ENCODE results near the gene NR2F1.

DNA sequence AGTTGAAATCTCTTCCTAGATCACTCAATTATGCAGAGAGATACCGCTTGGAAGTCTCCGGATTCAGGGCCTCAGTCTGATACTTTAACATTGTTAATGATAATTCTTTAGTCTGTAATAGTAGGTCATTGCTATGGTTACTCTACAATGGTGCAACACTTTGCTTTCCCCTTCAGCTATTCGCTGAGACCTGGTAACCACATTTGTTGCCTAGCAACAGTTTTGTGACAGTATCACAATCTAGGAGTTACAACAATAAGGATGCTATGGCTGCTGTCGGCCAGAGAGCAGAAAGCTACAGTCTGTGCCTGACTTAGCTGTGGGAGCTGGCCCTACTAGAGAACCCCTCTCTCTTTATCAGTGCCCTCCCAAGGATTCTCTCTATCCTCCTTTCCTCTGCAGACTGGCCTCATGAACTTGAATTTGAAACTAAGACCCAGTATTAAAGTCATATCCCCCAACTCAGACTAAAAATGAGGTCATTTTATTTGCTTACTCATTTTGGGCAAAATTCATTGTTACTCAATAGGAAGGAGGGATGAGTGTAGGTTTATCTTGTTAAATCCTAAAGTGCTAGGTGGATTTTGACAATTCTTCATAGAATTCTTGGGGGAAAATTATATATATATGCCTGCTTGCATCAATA lies 39.3 kb downstream of the NR2F1 start:
- no peak for TF ChIP-seq EZH2 (IDR thresholded peaks at IDR 0.05; ENCODE audit: low read length, unreplicated experiment)
- TF ChIP-seq, protein P1, sequence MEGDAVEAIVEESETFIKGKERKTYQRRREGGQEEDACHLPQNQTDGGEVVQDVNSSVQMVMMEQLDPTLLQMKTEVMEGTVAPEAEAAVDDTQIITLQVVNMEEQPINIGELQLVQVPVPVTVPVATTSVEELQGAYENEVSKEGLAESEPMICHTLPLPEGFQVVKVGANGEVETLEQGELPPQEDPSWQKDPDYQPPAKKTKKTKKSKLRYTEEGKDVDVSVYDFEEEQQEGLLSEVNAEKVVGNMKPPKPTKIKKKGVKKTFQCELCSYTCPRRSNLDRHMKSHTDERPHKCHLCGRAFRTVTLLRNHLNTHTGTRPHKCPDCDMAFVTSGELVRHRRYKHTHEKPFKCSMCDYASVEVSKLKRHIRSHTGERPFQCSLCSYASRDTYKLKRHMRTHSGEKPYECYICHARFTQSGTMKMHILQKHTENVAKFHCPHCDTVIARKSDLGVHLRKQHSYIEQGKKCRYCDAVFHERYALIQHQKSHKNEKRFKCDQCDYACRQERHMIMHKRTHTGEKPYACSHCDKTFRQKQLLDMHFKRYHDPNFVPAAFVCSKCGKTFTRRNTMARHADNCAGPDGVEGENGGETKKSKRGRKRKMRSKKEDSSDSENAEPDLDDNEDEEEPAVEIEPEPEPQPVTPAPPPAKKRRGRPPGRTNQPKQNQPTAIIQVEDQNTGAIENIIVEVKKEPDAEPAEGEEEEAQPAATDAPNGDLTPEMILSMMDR (conservative IDR thresholded peaks at IDR 0.05; ENCODE audit: low read depth, low read length) = no peak
- TF ChIP-seq EZH2phosphoT487 (IDR thresholded peaks at IDR 0.05; ENCODE audit: borderline replicate concordance, low read length) = no peak
